Astrocyte of the spinal cord (primary cell): Measurements from ENCODE around the gene MAML3.
A peak's percentile ranks its signal among the peaks of the same experiment; 100 is the strongest.

ENCODE experiments used
- DNase-seq: peaks from one replicate; pipeline ENCODE4 v3.0.0; 2011; ENCODE audit warnings: low read depth, low spot score
- H3K4me3 ChIP-seq: 2 replicates; pipeline ENCODE4 v1.5.1; 2011; ENCODE audit warnings: low read depth, mild to moderate bottlenecking, low read length, moderate library complexity
- in situ Hi-C: cut with HindIII; loops from 2 replicates; pipeline ENCODE4 v1.10.0; 2017; ENCODE audit warnings: low sequenced_read_pairs
- TF ChIP-seq, protein P1 (sequence below): IDR thresholded peaks from 2 replicates; pipeline ENCODE4 v1.5.1; 2012; ENCODE audit warnings: low read depth, mild to moderate bottlenecking, low read length, inconsistent platforms

MAML3 gene

DNA sequence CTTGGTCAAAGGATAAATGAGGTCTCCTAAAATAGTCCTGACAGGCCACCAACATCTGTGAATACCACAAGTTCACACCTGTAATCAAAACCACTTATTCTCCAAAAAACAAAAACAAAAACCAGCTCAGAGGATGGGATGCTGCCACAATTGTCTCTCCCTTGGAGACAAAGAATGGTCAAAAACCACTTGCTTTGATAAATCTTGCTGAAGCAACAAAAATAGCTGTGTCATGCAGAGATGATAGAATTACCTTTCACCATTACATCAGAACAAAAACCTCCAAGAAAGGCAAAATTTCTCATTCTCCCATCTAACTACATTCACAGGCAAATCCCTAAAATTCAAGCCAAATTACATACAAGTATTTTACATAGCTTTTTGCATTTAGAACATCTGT is 180.4 kb downstream of the MAML3 start:
- TF ChIP-seq, protein P1, sequence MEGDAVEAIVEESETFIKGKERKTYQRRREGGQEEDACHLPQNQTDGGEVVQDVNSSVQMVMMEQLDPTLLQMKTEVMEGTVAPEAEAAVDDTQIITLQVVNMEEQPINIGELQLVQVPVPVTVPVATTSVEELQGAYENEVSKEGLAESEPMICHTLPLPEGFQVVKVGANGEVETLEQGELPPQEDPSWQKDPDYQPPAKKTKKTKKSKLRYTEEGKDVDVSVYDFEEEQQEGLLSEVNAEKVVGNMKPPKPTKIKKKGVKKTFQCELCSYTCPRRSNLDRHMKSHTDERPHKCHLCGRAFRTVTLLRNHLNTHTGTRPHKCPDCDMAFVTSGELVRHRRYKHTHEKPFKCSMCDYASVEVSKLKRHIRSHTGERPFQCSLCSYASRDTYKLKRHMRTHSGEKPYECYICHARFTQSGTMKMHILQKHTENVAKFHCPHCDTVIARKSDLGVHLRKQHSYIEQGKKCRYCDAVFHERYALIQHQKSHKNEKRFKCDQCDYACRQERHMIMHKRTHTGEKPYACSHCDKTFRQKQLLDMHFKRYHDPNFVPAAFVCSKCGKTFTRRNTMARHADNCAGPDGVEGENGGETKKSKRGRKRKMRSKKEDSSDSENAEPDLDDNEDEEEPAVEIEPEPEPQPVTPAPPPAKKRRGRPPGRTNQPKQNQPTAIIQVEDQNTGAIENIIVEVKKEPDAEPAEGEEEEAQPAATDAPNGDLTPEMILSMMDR = no peak
- in situ Hi-C loops = no loop called here
- H3K4me3 ChIP-seq = no peak overlapping the region
- peak; percentile 30 for DNase-seq

GRCh38 chr4:139973015-139973414 is 181.0 kb downstream of the MAML3 start:
- in situ Hi-C loops = no loop called here
- TF ChIP-seq, protein P1 = no peak
- peak; percentile 54 for DNase-seq
- no peak overlapping the region for H3K4me3 ChIP-seq

- TF ChIP-seq, protein P1 = no peak
- DNase-seq = no peak
- H3K4me3 ChIP-seq = no peak overlapping the region
- in situ Hi-C loops = no loop called here
These were observed 181.7 kb downstream of the MAML3 start for GRCh38 chr4:139972305-139972704.

DNA sequence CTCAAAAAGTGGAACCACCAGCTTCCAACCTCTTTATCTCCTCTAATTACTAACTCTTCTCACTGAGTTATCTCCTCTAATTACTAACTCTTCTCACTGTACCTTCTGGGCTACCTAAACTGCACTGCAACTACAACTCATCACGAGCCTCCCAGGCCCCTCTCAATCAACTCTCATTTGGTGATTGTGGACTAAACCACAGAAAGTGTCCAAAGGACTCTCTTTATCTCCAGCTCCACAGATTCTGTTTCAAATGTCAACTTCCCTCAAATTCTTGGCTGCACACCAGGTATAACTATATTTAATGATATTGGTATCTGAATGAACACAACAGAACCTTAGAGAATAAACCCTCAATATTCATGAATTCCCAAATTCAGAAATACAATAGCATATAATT is 182.9 kb downstream of the MAML3 start:
- in situ Hi-C loops = no loop called here
- no peak for DNase-seq
- TF ChIP-seq, protein P1 = no peak
- H3K4me3 ChIP-seq = no peak overlapping the region

DNA sequence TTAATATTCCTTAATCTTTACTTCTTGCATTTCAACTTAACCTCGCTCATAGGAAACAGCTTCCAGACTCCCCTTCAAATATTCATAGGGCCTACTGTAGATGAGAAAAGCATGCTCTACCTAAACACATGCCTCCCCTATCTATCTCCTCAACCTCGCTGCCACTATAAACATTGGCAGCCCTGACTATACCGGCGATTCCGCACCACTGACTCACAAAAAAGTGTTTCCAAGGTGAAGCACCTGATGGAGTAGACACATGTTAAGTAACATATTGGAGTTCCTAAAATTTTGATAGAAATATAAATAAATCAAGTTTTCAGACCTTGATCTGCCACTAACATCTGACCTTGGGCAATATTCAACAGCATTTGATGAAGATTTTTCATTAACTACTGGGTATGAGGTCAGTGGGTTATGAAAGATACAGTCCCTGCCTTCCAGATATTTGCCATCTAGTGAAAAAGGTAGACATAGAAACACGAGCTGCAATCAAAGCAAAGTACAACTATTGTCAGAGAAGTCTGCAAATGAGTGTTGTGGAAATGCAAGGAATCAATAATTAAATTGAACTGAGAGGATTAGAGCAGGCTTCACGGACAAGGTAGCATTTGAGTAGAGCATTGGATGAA is 184.2 kb downstream of the MAML3 start:
- TF ChIP-seq, protein P1 = no peak
- H3K4me3 ChIP-seq = no peak overlapping the region
- DNase-seq = no peak
- in situ Hi-C loops = no loop called here

DNA sequence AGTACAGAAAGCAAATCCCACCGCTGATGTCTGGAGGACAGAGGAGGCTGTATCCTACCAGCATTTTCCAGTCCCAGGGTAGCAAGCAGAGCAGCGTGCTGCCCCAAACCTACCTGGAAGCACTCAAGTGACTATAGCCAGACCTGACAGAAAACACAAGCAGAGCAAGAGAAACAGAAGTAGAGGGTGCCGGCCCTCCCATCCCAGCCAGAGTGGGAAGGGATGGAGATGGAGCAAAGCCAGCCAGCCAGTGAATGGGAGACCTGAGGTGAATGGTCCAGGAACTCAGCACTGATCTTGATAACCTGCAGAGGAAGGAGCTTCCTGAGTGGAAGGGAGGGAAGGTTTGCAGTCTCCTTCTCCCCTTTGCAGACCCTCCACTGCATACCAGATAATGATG is 185.2 kb downstream of the MAML3 start:
- no peak for DNase-seq
- no peak overlapping the region for H3K4me3 ChIP-seq
- TF ChIP-seq, protein P1 = no peak
- in situ Hi-C loops = no loop called here
